Measurements from ENCODE around the gene SMC3. TPM values are rescaled to one million over a fixed set of nuclear protein-coding genes. Genes with fewer than 3 reads are reported as not detected.
A peak's percentile ranks its signal among the peaks of the same experiment; 100 is the strongest.

The SMC3 gene
- total and polyA plus RNA-seq, 2 experiments from 2014 or later: 72.3 to 320 TPM

DNA sequence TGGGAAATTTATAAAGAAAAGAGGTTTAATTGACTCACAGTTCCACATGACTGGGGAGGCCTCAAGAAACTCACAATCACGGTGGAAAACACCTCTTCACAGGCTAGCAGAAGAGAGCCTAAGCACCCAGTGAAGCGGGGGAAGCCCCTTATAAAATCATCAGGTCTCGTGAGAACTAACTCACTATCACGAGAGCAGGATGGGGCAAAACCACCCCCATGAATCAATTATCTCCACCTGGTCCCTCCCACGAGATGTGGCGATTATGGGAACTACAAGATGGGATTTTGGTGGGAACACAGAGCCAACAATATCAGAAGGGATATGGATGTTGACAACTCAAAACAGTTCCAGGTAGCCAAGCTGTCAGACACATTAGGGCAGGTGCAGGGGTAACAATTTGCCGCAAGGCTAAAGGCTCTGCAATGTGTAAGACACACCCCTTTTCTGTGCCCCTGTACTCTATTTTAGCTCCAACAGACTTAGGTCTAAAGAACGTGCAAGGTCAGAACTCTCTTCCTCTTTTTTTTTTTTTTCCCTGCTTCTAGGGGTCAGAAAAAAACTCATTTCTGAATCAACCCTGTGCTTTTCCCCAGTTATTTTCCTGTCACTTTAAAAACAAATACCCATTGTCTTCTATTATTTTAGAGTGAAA lies 46.0 kb downstream of the SMC3 start:
- Histone ChIP-seq H3K4me3 (no peak overlapping the region), H3K79me2 (replicated peaks; ENCODE audit: insufficient read depth) (no peaks in the 10 kb centered on the region), H3K4me1 (ENCODE audit: insufficient read depth) (peaks cover 17% of the 10 kb centered on the region), H3K4me2 (no peak overlapping the region), H3K27me3 (ENCODE audit: insufficient read depth) (no peaks in the 10 kb centered on the region), H3K9me2 (ENCODE audit: insufficient read depth) (no peaks in the 10 kb centered on the region), H3K27ac (ENCODE audit: low read depth) (no peak overlapping the region), H2AFZ (no peak overlapping the region), H4K20me1 (replicated peaks; ENCODE audit: insufficient read depth) (no peaks in the 10 kb centered on the region), H3F3A (replicated peaks; ENCODE audit: low read depth) (no peaks in the 10 kb centered on the region; the same call in 1 of the 2 replicates), H3K36me3 (ENCODE audit: insufficient read depth) (no peaks in the 10 kb centered on the region)
- no peaks in the 10 kb centered on the region for H3K9me3 Mint-ChIP-seq
- H3K27me3 Mint-ChIP-seq (ENCODE audit: insufficient read depth, low read depth, poor library complexity): no peaks in the 10 kb centered on the region
- H3K4me1 Mint-ChIP-seq: peaks cover 21% of the 10 kb centered on the region
- H3K4me3 Mint-ChIP-seq: no peak overlapping the region
- peak; percentile 26 for DNase-seq (ENCODE audit: low spot score)
- TF ChIP-seq, protein P1, sequence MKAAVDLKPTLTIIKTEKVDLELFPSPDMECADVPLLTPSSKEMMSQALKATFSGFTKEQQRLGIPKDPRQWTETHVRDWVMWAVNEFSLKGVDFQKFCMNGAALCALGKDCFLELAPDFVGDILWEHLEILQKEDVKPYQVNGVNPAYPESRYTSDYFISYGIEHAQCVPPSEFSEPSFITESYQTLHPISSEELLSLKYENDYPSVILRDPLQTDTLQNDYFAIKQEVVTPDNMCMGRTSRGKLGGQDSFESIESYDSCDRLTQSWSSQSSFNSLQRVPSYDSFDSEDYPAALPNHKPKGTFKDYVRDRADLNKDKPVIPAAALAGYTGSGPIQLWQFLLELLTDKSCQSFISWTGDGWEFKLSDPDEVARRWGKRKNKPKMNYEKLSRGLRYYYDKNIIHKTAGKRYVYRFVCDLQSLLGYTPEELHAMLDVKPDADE (IDR thresholded peaks at IDR 0.05): no peak
- TF ChIP-seq EZH2 (IDR thresholded peaks at IDR 0.05; ENCODE audit: low read depth, unreplicated experiment) (no peak), STAT1 (IDR thresholded peaks at IDR 0.05; ENCODE audit: unreplicated experiment) (no peak), EZH2phosphoT487 (IDR thresholded peaks at IDR 0.05; ENCODE audit: unreplicated experiment) (no peak), ZNF114 (CRISPR knock-in tag; IDR thresholded peaks at IDR 0.05) (no peak), CREB1 (CRISPR knock-in tag; IDR thresholded peaks at IDR 0.05; ENCODE audit: low read depth) (no peak), POLR2AphosphoS5 (IDR thresholded peaks at IDR 0.05; ENCODE audit: low read depth) (no peak)
- TF ChIP-seq, protein P2, sequence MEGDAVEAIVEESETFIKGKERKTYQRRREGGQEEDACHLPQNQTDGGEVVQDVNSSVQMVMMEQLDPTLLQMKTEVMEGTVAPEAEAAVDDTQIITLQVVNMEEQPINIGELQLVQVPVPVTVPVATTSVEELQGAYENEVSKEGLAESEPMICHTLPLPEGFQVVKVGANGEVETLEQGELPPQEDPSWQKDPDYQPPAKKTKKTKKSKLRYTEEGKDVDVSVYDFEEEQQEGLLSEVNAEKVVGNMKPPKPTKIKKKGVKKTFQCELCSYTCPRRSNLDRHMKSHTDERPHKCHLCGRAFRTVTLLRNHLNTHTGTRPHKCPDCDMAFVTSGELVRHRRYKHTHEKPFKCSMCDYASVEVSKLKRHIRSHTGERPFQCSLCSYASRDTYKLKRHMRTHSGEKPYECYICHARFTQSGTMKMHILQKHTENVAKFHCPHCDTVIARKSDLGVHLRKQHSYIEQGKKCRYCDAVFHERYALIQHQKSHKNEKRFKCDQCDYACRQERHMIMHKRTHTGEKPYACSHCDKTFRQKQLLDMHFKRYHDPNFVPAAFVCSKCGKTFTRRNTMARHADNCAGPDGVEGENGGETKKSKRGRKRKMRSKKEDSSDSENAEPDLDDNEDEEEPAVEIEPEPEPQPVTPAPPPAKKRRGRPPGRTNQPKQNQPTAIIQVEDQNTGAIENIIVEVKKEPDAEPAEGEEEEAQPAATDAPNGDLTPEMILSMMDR (conservative IDR thresholded peaks at IDR 0.05; ENCODE audit: low read depth in 2 of 2): no peak
- no peak overlapping the region for H3K27ac Mint-ChIP-seq
- H3K36me3 Mint-ChIP-seq (ENCODE audit: low read depth): no peaks in the 10 kb centered on the region
- no peak for ATAC-seq

DNA sequence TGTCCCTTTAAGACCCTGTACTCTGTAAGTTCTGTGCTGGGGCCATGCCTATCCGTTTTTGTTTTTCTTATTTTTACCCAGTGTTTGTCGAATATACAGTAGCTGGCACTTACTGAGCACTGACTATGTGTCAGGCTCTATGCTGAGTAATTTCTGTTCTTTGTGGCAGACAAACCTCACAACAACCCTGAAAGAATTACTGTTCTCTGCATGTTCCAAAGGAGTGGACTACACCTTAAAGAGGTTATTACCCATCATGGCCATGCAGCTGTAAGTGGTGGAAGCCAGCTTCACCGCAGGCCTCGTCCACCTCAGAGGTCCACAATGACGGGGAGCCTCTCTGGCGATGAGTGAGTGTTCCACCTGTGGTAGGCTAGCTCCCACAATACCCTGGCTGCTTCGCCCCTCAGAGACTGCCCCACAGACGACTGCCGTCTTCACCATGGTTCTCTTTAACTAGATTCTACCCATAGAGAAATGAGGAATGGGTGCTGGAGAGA lies 46.6 kb downstream of the SMC3 start:
- DNase-seq (ENCODE audit: low spot score): no peak
- H3K36me3 Mint-ChIP-seq (ENCODE audit: low read depth): no peaks in the 10 kb centered on the region
- H3K4me1 Mint-ChIP-seq: peaks cover 21% of the 10 kb centered on the region
- Histone ChIP-seq H3K4me3 (no peak overlapping the region), H3F3A (replicated peaks; ENCODE audit: low read depth) (no peaks in the 10 kb centered on the region; the same call in 1 of the 2 replicates), H3K9me2 (ENCODE audit: insufficient read depth) (no peaks in the 10 kb centered on the region), H4K20me1 (replicated peaks; ENCODE audit: insufficient read depth) (no peaks in the 10 kb centered on the region), H3K27me3 (ENCODE audit: insufficient read depth) (no peaks in the 10 kb centered on the region), H3K27ac (ENCODE audit: low read depth) (no peak overlapping the region), H3K4me2 (no peak overlapping the region), H3K36me3 (ENCODE audit: insufficient read depth) (no peaks in the 10 kb centered on the region), H3K79me2 (replicated peaks; ENCODE audit: insufficient read depth) (no peaks in the 10 kb centered on the region), H2AFZ (no peak overlapping the region), H3K4me1 (ENCODE audit: insufficient read depth) (peaks cover 17% of the 10 kb centered on the region)
- no peaks in the 10 kb centered on the region for H3K9me3 Mint-ChIP-seq
- ATAC-seq: no peak
- H3K27ac Mint-ChIP-seq: no peak overlapping the region
- H3K4me3 Mint-ChIP-seq: no peak overlapping the region
- H3K27me3 Mint-ChIP-seq (ENCODE audit: insufficient read depth, low read depth, poor library complexity): no peaks in the 10 kb centered on the region
- TF ChIP-seq POLR2AphosphoS5 (IDR thresholded peaks at IDR 0.05; ENCODE audit: low read depth): no peak
- TF ChIP-seq CREB1 (CRISPR knock-in tag; IDR thresholded peaks at IDR 0.05; ENCODE audit: low read depth): no peak
- no peak for TF ChIP-seq STAT1 (IDR thresholded peaks at IDR 0.05; ENCODE audit: unreplicated experiment)
- TF ChIP-seq ZNF114 (CRISPR knock-in tag; IDR thresholded peaks at IDR 0.05): no peak
- no peak for TF ChIP-seq NANOG (IDR thresholded peaks at IDR 0.05; ENCODE audit: borderline replicate concordance)
- TF ChIP-seq ZNF331 (CRISPR knock-in tag; IDR thresholded peaks at IDR 0.05; ENCODE audit: low read depth): no peak
- TF ChIP-seq JUNB (IDR thresholded peaks at IDR 0.05; ENCODE audit: unreplicated experiment): no peak
- TF ChIP-seq, protein P3, sequence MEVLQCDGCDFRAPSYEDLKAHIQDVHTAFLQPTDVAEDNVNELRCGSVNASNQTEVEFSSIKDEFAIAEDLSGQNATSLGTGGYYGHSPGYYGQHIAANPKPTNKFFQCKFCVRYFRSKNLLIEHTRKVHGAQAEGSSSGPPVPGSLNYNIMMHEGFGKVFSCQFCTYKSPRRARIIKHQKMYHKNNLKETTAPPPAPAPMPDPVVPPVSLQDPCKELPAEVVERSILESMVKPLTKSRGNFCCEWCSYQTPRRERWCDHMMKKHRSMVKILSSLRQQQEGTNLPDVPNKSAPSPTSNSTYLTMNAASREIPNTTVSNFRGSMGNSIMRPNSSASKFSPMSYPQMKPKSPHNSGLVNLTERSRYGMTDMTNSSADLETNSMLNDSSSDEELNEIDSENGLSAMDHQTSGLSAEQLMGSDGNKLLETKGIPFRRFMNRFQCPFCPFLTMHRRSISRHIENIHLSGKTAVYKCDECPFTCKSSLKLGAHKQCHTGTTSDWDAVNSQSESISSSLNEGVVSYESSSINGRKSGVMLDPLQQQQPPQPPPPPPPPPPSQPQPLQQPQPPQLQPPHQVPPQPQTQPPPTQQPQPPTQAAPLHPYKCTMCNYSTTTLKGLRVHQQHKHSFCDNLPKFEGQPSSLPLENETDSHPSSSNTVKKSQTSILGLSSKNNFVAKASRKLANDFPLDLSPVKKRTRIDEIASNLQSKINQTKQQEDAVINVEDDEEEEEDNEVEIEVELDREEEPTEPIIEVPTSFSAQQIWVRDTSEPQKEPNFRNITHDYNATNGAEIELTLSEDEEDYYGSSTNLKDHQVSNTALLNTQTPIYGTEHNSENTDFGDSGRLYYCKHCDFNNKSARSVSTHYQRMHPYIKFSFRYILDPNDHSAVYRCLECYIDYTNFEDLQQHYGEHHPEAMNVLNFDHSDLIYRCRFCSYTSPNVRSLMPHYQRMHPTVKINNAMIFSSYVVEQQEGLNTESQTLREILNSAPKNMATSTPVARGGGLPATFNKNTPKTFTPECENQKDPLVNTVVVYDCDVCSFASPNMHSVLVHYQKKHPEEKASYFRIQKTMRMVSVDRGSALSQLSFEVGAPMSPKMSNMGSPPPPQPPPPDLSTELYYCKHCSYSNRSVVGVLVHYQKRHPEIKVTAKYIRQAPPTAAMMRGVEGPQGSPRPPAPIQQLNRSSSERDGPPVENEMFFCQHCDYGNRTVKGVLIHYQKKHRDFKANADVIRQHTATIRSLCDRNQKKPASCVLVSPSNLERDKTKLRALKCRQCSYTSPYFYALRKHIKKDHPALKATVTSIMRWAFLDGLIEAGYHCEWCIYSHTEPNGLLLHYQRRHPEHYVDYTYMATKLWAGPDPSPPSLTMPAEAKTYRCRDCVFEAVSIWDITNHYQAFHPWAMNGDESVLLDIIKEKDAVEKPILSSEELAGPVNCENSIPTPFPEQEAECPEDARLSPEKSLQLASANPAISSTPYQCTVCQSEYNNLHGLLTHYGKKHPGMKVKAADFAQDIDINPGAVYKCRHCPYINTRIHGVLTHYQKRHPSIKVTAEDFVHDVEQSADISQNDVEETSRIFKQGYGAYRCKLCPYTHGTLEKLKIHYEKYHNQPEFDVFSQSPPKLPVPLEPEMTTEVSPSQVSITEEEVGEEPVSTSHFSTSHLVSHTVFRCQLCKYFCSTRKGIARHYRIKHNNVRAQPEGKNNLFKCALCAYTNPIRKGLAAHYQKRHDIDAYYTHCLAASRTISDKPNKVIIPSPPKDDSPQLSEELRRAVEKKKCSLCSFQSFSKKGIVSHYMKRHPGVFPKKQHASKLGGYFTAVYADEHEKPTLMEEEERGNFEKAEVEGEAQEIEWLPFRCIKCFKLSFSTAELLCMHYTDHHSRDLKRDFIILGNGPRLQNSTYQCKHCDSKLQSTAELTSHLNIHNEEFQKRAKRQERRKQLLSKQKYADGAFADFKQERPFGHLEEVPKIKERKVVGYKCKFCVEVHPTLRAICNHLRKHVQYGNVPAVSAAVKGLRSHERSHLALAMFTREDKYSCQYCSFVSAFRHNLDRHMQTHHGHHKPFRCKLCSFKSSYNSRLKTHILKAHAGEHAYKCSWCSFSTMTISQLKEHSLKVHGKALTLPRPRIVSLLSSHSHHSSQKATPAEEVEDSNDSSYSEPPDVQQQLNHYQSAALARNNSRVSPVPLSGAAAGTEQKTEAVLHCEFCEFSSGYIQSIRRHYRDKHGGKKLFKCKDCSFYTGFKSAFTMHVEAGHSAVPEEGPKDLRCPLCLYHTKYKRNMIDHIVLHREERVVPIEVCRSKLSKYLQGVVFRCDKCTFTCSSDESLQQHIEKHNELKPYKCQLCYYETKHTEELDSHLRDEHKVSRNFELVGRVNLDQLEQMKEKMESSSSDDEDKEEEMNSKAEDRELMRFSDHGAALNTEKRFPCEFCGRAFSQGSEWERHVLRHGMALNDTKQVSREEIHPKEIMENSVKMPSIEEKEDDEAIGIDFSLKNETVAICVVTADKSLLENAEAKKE (CRISPR knock-in tag; IDR thresholded peaks at IDR 0.05): no peak

All from GM23338 (cell line).